ENCODE measurements around the gene NDUFAF3.
A peak's percentile ranks its signal among the peaks of the same experiment; 100 is the strongest.
"Not testable (repeated sequence)": the region's sequence is repeated elsewhere in the genome, so short reads cannot be mapped to it uniquely, and the experiment has no call there.

Gene NDUFAF3

DNA sequence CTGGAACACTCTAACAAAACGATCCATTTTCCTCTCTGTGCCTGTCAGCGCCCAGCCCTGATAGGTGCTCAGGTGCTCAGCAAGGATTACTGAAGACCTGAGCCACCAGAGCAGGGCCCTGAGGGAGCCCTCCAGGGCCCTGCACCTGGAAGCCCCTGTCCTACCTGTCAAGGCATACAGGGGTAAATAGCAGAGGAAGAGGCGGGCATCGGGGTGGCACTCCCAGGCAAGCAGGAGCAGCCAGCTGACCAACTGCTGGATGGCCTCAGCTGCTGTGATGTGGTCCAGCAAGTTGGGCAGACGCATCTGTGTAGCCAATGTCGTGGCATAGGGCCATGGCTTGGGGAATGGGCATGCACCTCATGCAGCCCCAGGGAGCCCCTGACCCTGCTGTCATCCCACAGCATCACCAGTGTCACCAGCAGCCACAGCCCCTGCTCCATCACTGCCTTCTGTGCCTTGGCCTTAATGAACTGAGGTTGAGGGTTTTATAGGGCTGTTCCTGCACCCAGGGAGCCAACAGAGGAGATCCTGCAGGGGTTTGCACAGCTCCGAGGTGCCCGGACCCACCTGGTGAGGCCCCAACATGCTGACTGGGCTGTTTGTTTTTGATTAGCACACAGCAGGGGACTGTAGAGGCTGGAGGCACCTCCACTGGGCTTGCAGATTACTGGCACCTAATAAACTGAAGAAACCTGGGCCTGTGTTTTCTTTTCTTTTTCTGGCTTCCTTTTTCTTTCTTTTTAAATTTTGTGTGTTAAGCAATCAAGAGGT lies 22.6 kb upstream of the NDUFAF3 start:
- no peak for DNase-seq (ENCODE audit: low read depth)

DNA sequence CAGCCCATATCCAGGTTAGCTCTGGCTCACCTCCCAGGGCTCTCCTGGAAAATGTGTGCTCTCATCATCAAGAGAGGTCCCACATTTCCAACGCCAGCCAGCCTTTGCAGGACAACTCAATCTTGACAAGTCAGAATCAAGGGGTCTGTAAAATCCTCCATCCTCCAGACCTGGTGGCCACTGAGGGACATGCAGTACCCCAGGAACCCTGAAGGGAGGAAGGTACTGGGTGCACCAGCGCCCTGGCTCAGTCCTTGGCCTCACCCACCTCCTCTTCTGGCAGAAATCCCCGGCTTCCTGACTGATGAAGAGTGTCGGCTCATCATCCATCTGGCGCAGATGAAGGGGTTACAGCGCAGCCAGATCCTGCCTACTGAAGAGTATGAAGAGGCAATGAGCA lies 20.8 kb upstream of the NDUFAF3 start:
- no peak for DNase-seq (ENCODE audit: low read depth)

DNA sequence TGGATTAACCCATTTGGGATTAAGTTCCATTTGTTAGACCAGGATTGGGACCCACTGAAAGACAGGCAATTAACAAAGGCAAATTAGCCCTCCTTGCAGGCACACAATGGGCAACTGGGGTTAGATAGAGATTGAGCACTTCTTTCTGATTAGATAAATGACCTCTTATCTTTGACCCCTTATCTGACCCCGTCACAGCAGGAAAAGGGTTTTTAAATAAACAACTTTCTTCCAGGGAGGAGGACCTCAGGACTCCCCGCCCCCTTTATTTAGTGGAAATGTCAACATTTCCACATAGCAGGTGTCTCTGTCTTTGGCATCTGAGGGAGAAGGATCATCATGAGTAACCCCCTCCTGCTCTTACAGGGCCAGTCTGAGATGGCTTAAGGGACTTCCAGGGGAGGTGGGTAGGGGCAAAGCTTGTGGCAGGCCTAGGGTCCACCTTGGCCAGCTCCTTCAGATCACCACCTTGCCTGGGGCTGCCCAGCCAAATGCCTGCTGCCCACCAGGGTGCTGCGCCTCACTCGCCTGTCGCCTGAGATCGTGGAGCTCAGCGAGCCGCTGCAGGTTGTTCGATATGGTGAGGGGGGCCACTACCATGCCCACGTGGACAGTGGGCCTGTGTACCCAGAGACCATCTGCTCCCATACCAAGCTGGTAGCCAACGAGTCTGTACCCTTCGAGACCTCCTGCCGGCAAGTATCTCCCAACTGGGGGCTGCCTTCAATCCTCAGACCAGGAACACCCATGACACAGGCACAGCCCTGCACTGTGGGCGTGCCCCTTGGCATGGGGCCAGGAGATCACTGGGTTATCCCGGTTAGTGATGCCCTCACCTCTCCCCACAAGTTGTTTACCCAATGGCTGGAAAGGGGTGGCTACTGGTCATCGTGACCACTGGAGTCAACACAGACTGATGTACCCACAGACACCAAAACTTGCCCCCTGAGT lies 17.3 kb upstream of the NDUFAF3 start:
- no peak for DNase-seq (ENCODE audit: low read depth)

DNA sequence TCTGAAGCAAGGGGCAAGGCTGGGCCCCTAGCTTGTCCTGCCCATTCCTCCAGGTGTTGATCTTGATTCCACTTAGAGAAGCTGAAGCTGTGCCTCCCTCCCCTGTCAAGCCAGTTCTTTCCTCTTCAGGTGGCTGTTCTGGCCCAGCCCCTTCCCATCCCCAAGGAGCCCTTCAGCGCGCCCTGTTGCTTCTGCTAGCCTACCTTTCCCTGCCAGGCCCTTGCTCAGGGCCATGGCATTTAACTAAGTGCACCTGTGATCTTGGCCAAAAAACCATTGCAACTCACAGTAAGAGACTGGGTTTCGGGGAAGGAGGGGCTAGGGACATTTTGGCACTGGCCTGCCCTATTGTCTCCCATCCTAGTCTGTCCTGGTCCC lies 16.6 kb upstream of the NDUFAF3 start:
- DNase-seq (ENCODE audit: low read depth): no peak

DNA sequence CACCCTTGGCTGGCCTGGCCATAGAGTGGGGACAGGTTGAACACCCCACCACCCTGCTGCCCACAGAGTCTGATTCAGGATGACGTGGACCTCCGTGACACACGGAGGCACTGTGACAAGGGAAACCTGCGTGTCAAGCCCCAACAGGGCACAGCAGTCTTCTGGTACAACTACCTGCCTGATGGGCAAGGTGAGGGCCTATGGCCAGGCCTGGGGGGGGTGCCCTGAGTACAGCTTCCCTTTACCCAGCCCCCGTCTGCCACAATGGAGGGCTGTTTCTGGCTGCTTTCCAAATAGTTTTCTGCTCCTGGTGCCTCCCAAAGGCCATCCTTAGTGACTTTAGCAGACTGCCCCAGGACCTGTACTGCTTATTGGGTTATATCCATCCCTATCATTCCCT lies 15.9 kb upstream of the NDUFAF3 start:
- DNase-seq (ENCODE audit: low read depth): no peak

DNA sequence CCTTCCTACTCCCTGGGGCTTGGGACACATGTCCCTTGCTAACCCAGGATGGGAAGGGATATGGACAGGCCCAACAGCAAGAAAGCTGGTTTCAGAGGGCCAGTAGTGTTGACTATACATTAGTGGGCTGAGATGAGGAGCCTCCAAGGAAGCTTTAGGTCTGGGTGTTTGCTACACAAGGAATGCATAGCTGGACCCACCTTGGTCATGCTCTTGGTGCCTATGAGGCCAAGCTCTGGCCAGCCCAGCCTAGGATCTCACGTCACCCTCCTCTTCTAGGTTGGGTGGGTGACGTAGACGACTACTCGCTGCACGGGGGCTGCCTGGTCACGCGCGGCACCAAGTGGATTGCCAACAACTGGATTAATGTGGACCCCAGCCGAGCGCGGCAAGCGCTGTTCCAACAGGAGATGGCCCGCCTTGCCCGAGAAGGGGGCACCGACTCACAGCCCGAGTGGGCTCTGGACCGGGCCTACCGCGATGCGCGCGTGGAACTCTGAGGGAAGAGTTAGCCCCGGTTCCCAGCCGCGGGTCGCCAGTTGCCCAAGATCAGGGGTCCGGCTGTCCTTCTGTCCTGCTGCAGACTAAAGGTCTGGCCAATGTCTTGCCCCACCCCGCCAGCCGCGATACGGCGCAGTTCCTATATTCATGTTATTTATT lies 15.4 kb upstream of the NDUFAF3 start:
- no peak for DNase-seq (ENCODE audit: low read depth)

DNA sequence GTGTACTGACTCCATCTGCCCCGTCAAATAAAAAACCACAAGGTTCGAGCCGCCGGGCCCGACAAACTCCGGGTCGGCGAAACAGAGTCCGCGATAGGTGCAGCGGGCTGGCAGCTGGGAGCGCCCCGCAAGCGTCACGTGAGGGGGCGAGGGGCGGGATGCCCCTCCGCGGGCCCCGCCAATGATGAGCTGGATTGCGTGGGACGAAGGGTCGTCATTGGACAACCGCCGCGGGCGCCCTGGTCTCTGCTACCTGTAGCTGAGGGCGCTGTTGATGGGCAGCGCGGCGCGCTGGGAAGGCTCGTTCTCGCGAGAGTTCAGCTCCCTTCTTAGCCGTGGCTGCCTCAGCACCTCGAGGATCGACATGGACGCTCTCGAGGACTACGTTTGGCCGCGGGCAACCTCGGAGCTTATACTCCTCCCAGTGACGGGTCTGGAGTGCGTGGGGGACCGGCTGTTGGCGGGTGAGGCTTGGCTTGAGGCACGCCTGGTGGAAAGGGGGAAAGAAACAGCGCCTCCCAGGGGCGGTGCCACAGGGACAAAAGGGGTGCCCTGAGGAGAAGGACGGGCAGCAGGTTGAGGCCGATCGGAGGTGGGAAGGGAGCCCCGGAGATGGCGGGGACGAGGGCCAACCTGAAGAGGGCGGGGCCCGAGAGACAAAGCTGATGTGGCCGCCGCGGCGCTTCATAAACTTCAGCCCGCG lies 14.7 kb upstream of the NDUFAF3 start, which contains the start of gene WDR6:
Gene WDR6 (plus strand): TSS at position 324 of the 703 bp plus-strand sequence. CDS start 41 bp downstream, at position 365.
- peak; percentile 95 for DNase-seq (ENCODE audit: low read depth)

DNA sequence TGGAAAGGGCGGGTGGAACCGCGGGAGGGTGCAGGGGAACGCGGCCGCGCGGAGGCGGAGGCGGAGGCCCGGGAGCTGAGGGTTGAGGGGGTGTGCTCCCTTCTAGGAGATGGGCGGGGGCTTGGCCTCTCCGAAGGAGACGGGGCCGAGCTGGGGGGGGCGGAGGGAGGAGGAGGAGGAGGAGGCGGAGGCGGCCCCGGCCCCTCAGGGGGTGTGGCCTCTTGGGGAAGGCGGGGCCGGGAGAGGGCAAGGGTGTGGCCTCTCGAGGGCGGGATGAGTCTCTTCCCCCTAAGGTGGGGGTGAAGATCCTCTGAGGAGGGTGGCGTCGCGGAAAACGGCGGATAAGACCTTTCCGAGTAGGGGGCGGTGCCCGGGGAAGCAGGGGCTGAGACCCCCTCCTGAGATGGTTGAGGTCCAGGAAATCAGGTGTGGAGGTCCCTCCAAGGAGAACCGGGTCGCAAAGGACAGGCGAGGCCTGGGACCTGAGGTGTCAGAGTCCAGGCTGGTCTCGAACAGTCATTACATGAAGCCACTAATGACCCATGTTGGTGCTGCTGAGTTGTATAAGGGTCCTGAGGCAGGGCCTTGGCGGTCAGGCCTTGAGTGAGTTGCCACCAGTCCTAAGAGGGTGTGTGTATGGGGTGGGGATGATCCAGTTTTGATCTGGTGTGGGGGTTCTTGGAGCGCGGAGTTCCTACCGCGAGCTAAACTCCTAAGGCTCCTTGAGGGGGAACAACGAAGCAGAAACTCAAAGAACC lies 14.0 kb upstream of the NDUFAF3 start:
- peak; percentile 80 for DNase-seq (ENCODE audit: low read depth)

DNA sequence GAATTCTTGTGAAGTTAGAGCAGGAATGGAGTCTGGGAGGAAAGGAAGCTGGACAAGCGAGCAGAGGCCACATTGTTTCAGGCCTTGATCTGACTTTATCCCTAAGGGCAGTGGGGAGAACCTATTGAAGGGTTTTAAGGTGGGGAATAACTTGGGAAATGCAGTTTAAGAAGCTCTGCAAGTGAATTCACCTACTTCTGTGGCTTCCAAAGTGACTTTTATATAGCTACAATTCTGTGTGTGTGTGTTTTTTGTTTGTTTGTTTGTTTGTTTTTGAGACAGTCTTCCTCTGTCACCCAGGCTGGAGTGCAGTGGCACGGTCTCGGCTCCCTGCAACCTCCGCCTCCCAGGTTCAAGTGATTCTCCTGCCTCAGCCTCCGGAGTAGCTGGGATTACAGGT lies 13.3 kb upstream of the NDUFAF3 start:
- not testable (repeated sequence) for DNase-seq (ENCODE audit: low read depth)

DNA sequence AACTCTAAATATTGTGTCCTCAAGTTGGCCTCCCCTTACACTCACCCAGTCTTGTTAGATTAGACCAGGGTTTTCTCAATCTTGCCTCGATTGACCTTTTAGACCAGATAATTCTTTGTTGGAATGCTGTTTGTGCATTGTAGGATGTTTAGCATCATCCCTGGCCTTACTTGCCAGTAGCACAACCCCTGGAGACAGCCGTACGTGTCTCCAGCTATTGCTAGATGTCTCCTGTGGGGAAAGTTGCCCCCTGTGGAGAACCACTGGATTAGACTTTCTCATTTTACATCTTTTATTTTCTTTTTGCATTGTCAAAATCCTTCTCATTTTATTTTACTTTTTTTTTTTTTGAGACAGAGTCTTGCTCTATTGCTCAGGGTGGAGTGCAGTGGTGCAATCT lies 12.5 kb upstream of the NDUFAF3 start:
- DNase-seq (ENCODE audit: low read depth): no peak

DNA sequence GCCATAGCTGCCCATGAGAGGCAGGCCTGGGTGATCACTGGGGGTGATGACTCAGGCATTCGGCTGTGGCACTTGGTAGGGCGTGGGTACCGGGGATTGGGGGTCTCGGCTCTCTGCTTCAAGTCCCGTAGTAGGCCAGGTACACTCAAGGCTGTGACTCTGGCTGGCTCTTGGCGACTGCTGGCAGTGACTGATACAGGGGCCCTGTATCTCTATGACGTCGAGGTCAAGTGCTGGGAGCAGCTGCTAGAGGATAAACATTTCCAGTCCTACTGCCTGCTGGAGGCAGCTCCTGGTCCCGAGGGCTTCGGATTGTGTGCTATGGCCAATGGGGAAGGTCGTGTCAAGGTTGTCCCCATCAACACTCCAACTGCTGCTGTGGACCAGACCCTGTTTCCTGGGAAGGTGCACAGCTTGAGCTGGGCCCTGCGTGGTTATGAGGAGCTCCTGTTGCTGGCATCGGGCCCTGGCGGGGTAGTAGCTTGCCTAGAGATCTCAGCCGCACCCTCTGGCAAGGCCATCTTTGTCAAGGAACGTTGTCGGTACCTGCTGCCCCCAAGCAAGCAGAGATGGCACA lies 9.4 kb upstream of the NDUFAF3 start:
- no peak for DNase-seq (ENCODE audit: low read depth)

DNA sequence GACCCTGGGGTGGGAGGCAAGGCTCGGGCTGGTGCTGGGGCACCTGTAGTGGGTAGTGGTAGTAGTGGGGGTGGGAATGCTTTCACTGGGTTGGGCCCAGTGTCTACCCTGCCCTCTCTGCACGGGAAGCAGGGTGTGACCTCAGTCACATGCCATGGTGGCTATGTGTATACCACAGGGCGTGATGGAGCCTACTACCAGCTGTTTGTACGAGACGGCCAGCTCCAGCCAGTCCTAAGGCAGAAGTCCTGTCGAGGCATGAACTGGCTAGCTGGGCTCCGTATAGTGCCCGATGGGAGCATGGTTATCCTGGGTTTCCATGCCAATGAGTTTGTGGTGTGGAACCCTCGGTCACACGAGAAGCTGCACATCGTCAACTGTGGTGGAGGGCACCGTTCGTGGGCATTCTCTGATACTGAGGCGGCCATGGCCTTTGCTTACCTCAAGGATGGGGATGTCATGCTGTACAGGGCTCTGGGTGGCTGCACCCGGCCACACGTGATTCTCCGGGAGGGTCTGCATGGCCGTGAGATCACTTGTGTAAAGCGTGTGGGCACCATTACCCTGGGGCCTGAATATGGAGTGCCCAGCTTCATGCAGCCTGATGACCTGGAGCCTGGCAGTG lies 8.7 kb upstream of the NDUFAF3 start:
- DNase-seq (ENCODE audit: low read depth): no peak

DNA sequence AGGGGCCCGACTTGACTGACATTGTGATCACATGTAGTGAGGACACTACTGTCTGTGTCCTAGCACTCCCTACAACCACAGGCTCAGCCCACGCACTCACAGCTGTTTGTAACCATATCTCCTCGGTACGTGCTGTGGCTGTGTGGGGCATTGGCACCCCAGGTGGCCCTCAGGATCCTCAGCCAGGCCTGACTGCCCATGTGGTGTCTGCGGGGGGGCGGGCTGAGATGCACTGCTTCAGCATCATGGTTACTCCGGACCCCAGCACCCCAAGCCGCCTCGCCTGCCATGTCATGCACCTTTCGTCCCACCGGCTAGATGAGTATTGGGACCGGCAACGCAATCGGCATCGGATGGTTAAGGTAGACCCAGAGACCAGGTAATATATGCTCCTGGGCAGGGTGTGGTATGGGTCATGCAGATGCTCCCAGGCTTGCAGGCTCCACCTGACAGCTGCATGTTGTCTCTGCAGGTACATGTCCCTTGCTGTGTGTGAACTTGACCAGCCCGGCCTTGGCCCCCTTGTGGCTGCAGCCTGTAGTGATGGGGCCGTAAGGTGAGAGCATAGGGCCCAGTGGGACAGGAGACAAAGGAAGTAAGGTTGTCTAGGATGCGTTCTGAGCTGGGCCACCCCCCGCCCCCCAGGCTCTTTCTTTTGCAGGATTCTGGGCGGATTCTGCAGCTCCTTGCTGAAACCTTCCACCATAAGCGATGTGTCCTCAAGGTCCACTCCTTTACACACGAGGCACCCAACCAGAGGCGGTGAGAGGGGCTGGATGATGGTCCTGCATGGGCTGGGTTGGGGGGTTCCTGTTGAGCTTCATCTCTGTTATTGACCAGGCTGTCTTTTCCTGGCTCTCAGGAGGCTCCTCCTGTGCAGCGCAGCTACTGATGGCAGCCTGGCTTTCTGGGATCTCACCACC lies 7.9 kb upstream of the NDUFAF3 start:
- no peak for DNase-seq (ENCODE audit: low read depth)

DNA sequence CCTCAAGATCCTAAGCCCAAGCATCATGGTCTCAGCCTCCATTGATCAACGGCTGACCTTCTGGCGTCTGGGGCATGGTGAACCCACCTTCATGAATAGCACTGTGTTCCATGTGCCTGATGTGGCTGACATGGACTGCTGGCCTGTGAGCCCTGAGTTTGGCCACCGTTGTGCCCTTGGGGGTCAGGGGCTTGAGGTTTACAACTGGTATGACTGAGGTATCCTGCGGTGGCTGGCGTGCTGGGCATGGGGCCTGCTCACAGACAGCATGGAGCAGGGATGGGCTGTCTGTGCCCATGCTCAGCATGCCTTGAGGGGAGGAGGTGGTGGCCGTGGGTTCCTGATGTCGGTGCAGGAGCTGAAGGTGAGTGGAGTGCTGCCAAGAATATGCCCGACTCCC lies 6.8 kb upstream of the NDUFAF3 start:
- DNase-seq (ENCODE audit: low read depth): no peak

DNA sequence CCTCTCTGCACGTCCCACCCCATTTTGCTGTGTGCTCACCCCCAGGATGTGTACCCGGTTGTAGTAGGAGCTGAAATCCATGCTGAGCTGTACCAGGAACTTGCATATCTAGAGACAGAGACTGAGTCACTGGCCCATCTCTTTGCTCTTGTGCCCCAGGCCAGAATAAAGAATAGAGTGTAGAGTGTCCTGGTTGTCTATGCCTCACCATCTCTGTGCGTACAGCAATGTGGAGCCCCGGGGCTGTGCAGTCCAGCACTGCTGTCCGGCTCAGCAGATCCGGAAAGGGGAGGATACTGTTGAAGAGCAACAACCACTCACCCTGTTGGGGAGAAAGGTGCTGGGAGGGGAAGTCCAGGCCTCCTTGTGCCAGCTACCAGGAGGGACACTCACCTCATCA lies 6.2 kb upstream of the NDUFAF3 start:
- DNase-seq (ENCODE audit: low read depth): no peak

DNA sequence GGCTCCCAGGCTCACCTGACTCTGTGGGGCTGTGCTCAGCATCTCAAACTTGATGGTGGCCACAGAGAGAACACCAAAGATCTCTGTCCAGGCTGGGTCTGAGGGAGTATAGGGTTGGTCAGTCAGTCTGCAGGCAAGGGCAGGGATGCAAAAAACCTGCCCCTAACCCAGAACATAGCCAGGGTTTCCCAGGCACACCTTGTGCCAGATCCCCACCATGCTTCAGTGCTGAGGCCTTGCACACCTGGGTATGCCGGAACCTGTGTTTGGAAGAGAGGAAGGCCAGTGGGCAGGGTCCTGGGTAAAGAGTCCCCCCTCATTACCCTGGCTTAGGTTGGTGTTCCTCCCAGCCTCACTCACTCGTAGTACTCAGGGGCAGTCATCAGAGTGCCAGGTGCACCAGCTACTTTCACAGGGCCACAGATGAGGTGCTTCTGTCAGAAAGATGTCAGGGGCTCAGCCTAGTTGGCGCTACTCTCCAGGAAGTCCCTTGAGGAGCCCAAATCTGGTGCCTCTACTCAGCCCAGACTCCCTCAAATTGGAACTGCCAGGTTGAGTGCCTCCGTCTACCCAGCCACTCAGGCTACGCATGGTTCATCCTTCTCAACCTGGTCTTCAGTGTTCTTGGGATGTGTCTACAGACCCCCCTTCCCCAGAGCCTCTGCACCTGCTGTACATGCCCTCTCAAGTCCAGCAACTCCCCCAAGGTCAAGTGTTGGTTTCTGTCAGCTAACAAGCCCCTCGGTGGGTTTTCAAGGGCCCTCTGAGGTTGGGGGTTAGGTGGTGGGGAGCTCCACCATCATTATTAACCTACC lies 5.3 kb upstream of the NDUFAF3 start:
- DNase-seq (ENCODE audit: low read depth): no peak

DNA sequence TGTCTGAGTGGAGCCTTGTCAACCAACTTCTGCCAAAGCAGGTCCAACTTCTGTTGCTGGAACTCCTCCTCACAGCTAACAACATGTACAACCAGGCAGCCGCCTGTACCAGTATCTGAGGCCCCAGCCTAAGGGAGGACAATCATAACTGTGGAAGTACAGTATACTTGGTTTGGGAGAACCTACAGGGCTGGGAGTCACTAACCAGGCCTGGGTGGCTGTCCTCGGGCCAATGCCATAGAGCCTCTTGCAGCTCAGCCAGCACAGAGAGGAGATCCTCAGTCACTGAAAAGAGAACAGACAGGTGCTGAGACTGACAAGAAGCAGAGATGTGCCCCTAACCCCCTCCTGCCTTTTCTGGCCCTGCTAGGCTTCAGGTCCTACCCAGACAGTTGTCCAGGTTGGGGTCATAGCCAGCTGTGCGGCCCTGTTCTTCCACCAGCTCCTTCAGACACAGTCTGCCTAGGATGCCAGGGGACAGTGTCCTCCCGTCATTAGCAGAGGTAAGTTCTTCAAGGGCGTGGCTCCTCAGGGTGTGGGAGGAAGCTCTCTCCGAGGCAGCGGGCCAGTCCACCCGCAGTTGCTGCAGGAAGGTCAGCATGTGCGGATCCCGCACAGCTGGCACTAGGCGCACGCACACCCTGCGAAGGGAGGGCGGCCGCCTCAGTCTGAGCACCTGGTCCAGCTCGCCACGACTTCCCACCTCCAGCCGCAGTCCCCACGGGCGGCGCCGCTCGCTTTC lies 4.5 kb upstream of the NDUFAF3 start:
- DNase-seq (ENCODE audit: low read depth): no peak
